Left lung (tissue), 10 donors: ENCODE measurements around the gene TSHZ2. TPM values are rescaled to one million over a fixed set of nuclear protein-coding genes. Genes with fewer than 3 reads are reported as not detected.

Source experiments
- ATAC-seq: fragments of 200-7000 bp; cut with Tn5 transposase; one replicate; pipeline ENCODE4 v1.9.1; 2020; ENCODE audit warnings: moderate library complexity
- DNase-seq, 4 donors: peaks; one replicate each; pipeline ENCODE4 v3.0.0-alpha.2; 2013 to 2020
- H3K27ac ChIP-seq, 2 donors: fragments of 200-600 bp; sonication (generic) in 1 of 2; one replicate each; pipeline versions ENCODE4 v1.5.0 to v1.8.0; 2020 to 2021
- H3K27me3 ChIP-seq, 2 donors: fragments of 200-600 bp; sonication (generic) in 1 of 2; one replicate each; pipeline versions ENCODE4 v1.5.0 to v1.8.0; 2020 to 2021
- H3K36me3 ChIP-seq, 2 donors: fragments of 200-600 bp; sonication (generic) in 1 of 2; one replicate each; pipeline versions ENCODE4 v1.5.0 to v1.8.0; 2020 to 2021
- H3K4me1 ChIP-seq, 2 donors: fragments of 200-600 bp; one replicate each; pipeline ENCODE4 v1.8.0; 2021
- H3K4me3 ChIP-seq, 2 donors: fragments of 200-600 bp; sonication (generic) in 1 of 2; one replicate each; pipeline versions ENCODE4 v1.5.0 to v1.8.0; 2020 to 2021; ENCODE audit warnings: mild to moderate bottlenecking in 1 of 2
- H3K9me3 ChIP-seq, 2 donors: fragments of 200-600 bp; sonication (generic) in 1 of 2; one replicate each; pipeline versions ENCODE4 v1.5.0 to v1.8.0; 2020 to 2021
- CTCF ChIP-seq, 2 donors: fragments of 200-600 bp; sonication (generic) in 1 of 2; IDR thresholded peaks; one replicate each; pipeline versions ENCODE4 v1.5.0 to v1.8.0; 2021; ENCODE audit warnings: antibody characterized with exemption in 2 of 2
- intact Hi-C, 2 donors: fragments of 100-400 bp; cut with DNase I; formaldehyde crosslinking; loops; one replicate each; pipeline versions ENCODE4 v1.11.2 to v1.14.2; 2022
- polyA plus RNA-seq, 6 donors: library from polyadenylated mRNA; unstranded; fragments of 120-200 nt; gene quantifications; one replicate each; pipeline ENCODE4 v1.2.1, GENCODE V29; 2013; ENCODE audit not compliant: insufficient read length in 6 of 6
- total RNA-seq, 2 donors: library from RNA; stranded (reverse); fragmentation: NEBNext Ultra II Directional; extraction: Animal tissue kit (Norgen Biotek cat#: 25700); gene quantifications; one replicate each; pipeline ENCODE4 v1.2.1, GENCODE V29; 2021
- donor health status: DM: no; HTN: yes; CAD: no.
- donor health status: DM: no; HTN: no; CAD: no.

The TSHZ2 gene
- total and polyA plus RNA-seq, 8 donors = 7.6 to 20.7 (median 13.9) TPM

- Histone ChIP-seq H3K4me1 (no peaks in the 10 kb centered on the region), H3K4me3 (no peak overlapping the region), H3K27ac (no peak overlapping the region), H3K36me3 (no peaks in the 10 kb centered on the region), H3K9me3 (no peaks in the 10 kb centered on the region), H3K27me3 (no peaks in the 10 kb centered on the region)
- DNase-seq = no peak
- intact Hi-C loops = no loop called here
- TF ChIP-seq CTCF (IDR thresholded peaks at IDR 0.05) = no peak
- no peak for ATAC-seq
Observed at GRCh38 chr20:53250456-53250855, 278.3 kb downstream of the TSHZ2 start.

GRCh38 chr20:53252002-53252401, 279.8 kb downstream of the TSHZ2 start:
- TF ChIP-seq CTCF (IDR thresholded peaks at IDR 0.05) = no peak
- Histone ChIP-seq H3K27ac (no peak overlapping the region), H3K4me1 (no peaks in the 10 kb centered on the region), H3K4me3 (no peak overlapping the region), H3K9me3 (no peaks in the 10 kb centered on the region), H3K27me3 (no peaks in the 10 kb centered on the region), H3K36me3 (no peaks in the 10 kb centered on the region)
- intact Hi-C loops = no loop called here
- no peak for DNase-seq
- no peak for ATAC-seq

- Histone ChIP-seq H3K27ac (no peak overlapping the region), H3K36me3 (no peaks in the 10 kb centered on the region), H3K9me3 (no peaks in the 10 kb centered on the region), H3K4me1 (no peaks in the 10 kb centered on the region), H3K4me3 (no peak overlapping the region), H3K27me3 (no peaks in the 10 kb centered on the region)
- intact Hi-C loops = no loop called here
- DNase-seq = no peak
- no peak for TF ChIP-seq CTCF (IDR thresholded peaks at IDR 0.05)
- ATAC-seq = no peak
Observed at GRCh38 chr20:53253668-53254067, 281.5 kb downstream of the TSHZ2 start.

- DNase-seq (no peak), ATAC-seq (no peak)
- no peaks in the 10 kb centered on the region for H3K4me1 ChIP-seq
- H3K27me3 ChIP-seq = no peaks in the 10 kb centered on the region
- H3K4me3 ChIP-seq = no peak overlapping the region
- H3K36me3 ChIP-seq = no peaks in the 10 kb centered on the region
- intact Hi-C loops = no loop called here
- no peak overlapping the region for H3K27ac ChIP-seq
- H3K9me3 ChIP-seq = no peaks in the 10 kb centered on the region
- no peak for TF ChIP-seq CTCF (IDR thresholded peaks at IDR 0.05)
Observed at GRCh38 chr20:53255102-53255710, 283.0 kb downstream of the TSHZ2 start.

GRCh38 chr20:53258741-53259140, 286.6 kb downstream of the TSHZ2 start:
- H3K4me3 ChIP-seq = no peak overlapping the region
- no peak overlapping the region for H3K27ac ChIP-seq
- no peaks in the 10 kb centered on the region for H3K36me3 ChIP-seq
- no peaks in the 10 kb centered on the region for H3K4me1 ChIP-seq
- TF ChIP-seq CTCF (IDR thresholded peaks at IDR 0.05) = no peak
- no peak for ATAC-seq
- intact Hi-C loops = no loop called here
- peaks cover 0 to 10% of the 10 kb centered on the region in 2 donors for H3K27me3 ChIP-seq
- H3K9me3 ChIP-seq = no peaks in the 10 kb centered on the region
- DNase-seq = no peak
